ENCODE data around the gene VWA5B2. TPM values are rescaled to one million over a fixed set of nuclear protein-coding genes. Genes with fewer than 3 reads are reported as not detected.

Gene VWA5B2
- total and polyA plus RNA-seq, 2 of the 13 experiments (the other 11 are each of a cell fraction or from before 2014, with no cell fraction given): 0.03 to 0.04 TPM

- TF ChIP-seq ETS1 (CRISPR knock-in tag; IDR thresholded peaks at IDR 0.05) (0 out of 2 replicates have a peak, but pooled peaks have one; percentile 59), AGO1 (IDR thresholded peaks at IDR 0.05; ENCODE audit: low read depth, low read length, poor library complexity, severe bottlenecking) (no peak), ZSCAN30 (CRISPR knock-in tag; IDR thresholded peaks at IDR 0.05) (0 out of 2 replicates have a peak, but pooled peaks have one; percentile 36), SRSF4 (IDR thresholded peaks at IDR 0.05; ENCODE audit: low read depth, low read length, poor library complexity, severe bottlenecking) (no peak), HMGXB3 (CRISPR knock-in tag; IDR thresholded peaks at IDR 0.05; ENCODE audit: borderline replicate concordance) (peak; percentile 52; the same call in 1 of the 2 replicates), IKZF4 (CRISPR knock-in tag; IDR thresholded peaks at IDR 0.05; ENCODE audit: borderline replicate concordance, low read depth, not compliant biosample characterization) (peak; percentile 87), FOXO4 (CRISPR knock-in tag; conservative IDR thresholded peaks at IDR 0.05) (0 out of 2 replicates have a peak, but pooled peaks have one; percentile 10), SMYD3 (CRISPR knock-in tag; IDR thresholded peaks at IDR 0.05) (no peak), SPEN (CRISPR knock-in tag; IDR thresholded peaks at IDR 0.05; ENCODE audit: low read depth) (peak; percentile 90), TFDP1 (CRISPR knock-in tag; IDR thresholded peaks at IDR 0.05; ENCODE audit: borderline replicate concordance) (peak; percentile 47; the same call in 1 of the 2 replicates), ZNF382 (CRISPR knock-in tag; IDR thresholded peaks at IDR 0.05; ENCODE audit: borderline replicate concordance) (no peak), TGIF2 (CRISPR knock-in tag; IDR thresholded peaks at IDR 0.05) (peak; percentile 81), AKAP8 (CRISPR knock-in tag; IDR thresholded peaks at IDR 0.05) (peak; percentile 75; the same call in 1 of the 2 replicates), ARID5B (CRISPR knock-in tag; IDR thresholded peaks at IDR 0.05) (peak; percentile 52)
These were observed 19.3 kb downstream of the VWA5B2 start, which contains the start of gene ALG3 (continued) for GRCh38 chr3:184248454-184249411.

Measured in HepG2 (cell line).